Fibroblast of peridontal ligament (primary cell): ENCODE measurements around the gene EPHB2.

Experiments
- DNase-seq: peaks from one replicate; pipeline ENCODE4 v3.0.0-alpha.2; 2010; ENCODE audit errors: extremely low read depth

The EPHB2 gene

DNA sequence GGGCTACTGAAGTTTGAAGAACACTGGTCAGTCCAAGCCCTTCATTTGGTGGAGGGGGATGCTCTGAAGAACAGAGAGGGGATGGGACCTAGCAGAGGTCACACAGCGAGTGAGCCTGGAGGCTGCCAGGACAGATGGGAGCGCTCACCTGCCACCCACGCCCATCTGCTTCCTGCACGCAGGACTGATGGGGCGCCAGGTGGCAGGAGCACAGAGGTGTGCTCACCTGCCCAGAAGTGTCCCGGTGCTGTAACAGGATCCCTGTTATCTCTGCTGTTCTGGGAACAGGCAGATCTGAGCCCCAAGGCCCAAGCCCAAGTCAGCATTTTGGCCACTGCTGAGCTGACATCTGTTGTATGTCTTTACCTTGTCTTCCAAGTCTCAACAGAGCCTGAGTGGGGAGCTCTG lies 40.5 kb downstream of the EPHB2 start:
- no peak for DNase-seq

DNA sequence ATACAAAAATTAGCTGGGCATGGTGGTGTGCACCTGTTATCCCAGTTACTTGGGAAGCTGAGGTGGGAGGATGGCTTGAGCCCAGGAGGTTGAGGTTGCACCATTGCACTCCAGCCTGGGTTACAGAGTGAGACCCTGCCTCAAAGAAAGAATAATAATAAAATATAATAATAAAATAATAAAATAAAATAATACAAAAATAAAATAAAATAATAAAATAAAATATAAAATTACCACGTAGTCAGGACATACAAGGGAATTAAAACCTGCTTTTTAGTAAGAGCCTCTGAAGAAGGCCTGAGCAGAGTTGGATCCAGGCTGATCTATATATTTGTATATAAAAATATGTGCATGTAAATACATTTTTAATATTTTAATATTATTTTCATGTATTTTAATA lies 41.7 kb downstream of the EPHB2 start:
- DNase-seq = no peak

DNA sequence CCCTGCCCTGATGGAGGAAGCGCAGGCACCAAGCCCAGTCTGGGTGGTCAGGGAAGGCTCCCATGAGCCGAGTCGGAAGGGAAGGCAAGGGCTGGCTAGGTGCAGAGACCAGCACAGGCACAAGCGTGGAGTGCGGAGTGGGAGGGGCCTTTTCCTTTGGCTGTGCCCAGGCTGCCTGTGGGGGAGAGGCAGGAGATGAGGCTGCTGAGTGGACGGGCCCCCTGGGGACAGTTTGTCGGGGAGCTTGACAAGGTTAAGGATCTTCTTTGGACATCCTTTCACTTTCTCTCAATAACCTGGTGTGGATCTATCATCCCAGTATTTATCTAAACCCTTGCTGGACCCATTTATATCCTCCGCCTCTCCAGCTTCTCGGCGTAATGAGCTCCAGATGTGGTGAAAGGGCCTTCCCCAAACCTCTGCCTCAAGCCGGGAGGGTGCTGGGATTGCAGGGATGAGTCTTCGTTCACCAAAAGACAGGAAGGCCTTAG lies 42.9 kb downstream of the EPHB2 start:
- peak; percentile 90 for DNase-seq

DNA sequence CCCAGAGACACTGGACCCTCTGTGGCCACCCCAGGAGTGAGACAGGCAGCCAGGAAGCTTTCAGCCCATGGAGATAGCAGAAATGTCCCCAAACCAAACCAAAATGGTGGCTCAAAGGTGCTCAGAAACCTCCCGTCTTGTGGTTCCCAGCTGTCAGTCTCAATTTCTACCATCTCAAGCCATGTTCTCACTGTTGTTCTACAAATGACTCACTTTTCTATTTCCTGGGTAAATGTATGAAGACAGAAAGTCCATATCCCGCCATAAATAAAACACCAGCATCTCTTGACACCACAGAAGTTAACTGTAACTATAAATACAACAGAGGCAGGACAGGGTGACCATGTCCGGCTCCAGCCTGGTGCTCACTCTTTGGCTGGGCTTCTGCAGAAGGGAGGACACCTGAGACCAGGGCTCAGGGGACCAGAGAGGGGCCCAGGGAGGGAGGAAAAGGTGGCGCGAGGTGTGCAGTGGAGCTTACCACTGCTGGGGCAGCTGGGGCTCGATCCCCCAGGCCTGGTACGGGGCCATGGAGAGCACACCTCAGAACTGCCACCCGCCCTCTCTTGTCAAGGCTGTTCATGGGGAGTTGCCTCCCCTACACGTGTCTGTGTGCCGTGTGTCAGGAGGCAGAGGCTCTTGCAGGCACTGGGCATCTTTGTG lies 43.6 kb downstream of the EPHB2 start:
- DNase-seq = no peak

DNA sequence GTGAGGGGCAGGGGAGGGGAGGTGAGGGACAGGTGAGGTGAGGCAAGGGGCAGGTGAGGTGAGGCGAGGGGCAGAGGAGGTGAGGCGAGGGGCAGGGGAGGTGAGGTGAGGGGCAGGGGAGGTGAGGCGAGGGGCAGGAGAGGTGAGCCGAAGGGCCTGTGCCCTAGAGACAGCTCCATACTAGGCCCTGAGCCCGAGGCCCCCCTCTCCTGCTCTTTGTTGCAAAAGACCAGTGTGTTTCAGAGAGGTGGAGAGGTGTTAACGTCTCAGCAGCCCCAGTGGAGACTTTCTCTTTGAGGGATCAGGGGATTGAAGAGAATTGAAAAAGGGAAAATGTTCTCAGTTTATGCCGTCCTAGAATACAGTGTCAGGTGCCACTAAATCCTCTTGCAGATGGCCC lies 44.2 kb downstream of the EPHB2 start:
- no peak for DNase-seq

DNA sequence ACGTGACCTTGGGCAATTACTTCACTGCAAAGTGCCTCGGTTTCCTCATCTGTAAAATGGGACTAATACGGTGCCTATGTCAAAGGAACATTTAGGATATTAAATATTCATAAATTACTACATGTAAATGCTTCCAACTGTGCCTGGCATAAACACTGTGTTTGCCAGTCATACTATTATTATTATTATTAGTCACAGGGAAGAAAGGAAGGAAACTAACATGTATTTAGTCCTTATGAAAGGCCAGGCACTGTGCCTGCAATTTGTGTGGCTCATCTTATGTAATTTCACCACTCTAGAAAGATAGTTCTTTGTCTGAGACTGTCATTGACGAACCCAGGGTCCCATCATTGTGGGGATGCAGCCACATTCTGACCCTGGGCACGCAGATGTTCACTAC lies 45.0 kb downstream of the EPHB2 start:
- no peak for DNase-seq

DNA sequence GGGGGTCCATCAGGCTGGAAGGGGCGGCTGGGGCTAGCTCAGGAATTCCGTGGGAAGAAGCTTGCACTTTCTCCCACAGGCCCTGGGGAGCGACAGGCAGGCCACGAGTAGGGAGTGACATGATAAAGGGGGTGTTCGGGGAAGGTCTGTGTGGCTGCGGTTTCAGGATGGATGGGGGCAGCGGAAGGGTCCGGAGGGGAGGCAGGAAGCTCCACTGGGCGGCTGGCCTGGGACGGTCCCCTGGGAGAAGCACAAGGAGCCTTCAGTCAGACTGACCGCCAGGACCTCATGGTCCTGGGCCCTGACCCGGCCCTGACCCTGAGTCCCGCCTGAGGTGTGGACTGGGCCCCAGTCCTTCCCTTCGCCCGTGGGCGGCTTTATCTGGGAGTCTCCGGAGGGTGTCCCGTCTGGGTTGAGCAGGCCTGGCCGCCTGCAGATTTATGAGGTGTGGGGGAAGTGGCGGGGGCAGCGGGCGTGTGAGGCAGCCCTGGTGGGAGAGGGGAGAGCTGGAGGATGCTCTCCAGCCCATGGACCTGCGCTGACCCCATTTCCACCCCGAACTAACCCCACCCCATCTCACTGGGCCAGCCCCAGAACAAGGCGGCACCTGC lies 45.6 kb downstream of the EPHB2 start:
- no peak for DNase-seq

DNA sequence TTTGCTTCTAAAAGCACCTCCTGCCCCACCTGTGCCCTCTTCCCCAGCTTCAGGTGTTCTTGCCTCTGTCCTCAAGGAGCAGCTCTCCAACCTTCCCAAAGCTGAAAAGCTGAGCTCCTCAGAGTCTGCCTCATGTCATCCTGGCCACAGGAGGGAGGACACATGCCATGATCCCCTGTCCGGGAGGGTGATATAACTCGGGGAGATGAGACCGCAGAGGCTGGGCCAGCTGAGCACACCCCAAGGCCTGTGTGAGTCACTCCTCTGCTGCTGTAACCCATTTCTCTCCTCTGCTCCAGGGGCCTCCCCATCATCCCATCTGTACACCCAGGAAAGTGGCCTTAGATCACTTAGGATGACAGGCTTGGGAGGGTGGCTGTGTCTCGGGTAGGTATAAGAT lies 49.8 kb downstream of the EPHB2 start:
- DNase-seq = no peak

DNA sequence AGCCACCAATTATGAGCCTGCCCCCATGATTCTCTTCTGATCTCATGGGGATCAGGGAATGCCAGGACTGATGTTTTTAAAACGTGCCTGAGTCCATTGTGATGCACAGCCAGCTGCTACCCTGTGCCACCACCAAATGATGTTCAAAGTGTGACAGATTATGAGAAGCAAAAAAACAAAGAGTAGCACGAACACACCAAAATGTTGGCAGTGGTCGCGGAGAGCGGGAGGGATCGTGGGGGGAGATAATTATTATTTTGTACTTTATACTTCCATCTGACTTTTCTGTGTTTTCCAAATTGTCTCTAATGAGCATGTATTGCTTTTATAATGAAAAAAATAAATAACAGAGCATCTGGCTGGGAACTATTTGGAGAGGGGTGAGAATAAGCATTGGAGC lies 50.5 kb downstream of the EPHB2 start:
- no peak for DNase-seq

DNA sequence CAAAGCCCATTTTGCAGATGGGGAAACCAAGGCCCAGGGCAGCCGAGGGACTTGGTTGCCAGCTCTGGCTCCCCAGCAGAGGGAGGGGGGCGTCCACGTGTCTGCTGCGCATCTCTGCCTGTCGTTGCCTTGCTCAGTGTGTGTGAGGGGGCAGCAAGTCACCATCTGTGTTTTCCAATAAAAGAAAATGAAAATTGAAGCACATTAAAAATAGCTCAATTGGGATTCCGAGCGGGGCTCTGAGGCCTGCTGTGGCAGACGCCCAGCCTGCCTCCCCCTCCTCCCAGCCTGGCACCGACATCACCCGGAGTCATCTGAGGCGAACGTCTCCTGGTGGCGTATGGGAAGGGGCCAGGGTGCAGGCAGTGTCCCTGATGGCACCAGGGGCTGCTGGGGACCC lies 51.2 kb downstream of the EPHB2 start:
- DNase-seq = no peak

DNA sequence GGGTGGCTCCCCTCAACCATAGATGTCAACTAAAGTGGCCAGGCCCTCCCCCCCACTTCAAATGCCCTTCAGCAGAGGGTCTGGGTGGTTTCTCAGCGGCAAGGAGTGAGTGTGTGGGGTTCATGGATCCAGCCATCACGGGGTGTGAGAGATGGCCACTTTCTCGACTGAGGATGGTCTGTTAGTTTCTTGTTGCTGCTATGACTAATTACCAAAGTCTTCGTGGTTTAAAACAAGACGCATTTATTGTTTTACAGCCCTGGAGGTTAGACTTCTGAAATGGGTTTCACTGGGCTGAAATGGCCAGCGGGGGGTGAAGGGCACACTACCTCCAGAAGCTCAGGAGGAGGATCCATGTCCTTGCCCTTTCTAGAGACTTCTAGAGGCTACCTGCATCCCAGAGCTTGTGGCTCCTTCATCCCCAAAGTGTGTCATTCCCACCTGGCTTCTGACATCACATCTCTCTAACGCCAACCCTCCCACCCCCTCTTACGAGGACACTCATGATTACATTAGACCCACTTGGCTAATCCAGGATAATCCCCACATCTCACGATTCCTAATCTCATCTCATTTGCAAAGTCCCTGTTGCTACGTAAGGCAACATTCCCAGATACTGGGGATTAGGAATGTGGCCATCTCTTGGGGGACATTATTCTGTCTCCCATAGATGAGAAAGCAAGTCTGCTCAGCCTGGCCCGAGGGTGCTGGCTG lies 53.0 kb downstream of the EPHB2 start:
- no peak for DNase-seq

DNA sequence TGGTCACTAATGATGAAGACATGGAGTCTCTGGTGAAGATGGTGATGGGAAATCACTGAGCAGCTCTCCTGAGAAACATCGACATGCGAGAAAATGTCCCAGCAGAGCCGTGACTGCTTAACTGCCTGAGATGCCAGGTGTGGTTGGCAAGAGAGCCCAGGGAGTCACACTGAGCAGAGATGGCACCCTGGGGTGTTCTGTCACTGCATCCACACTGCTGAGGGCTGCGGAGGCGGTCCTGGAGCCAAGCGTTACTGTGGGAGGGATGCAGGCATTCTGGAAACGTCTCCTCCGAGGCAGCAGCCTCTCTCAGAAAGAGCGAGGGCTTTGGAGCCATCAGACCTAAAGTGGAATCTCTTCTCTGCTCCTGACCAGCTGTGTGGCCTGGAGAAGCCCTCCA lies 57.2 kb downstream of the EPHB2 start:
- no peak for DNase-seq

DNA sequence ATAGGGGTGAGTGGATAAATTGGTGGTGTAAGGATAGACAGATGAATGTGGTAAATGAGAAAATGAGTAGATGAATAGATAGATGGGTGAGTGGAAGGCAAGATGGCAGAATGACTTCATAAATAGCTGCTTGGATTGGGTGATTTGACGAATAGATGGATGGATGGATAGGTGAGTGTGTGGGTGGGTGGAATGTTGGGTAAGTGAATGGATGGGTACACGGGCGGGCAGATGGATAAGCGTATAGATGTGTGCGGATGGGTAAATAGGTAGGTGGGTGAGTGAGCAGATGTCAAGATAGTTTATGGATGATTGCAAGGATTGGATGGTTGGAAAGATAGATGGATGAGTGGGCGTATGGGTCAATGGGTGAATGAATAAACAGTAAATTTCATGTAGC lies 59.3 kb downstream of the EPHB2 start:
- DNase-seq = no peak

DNA sequence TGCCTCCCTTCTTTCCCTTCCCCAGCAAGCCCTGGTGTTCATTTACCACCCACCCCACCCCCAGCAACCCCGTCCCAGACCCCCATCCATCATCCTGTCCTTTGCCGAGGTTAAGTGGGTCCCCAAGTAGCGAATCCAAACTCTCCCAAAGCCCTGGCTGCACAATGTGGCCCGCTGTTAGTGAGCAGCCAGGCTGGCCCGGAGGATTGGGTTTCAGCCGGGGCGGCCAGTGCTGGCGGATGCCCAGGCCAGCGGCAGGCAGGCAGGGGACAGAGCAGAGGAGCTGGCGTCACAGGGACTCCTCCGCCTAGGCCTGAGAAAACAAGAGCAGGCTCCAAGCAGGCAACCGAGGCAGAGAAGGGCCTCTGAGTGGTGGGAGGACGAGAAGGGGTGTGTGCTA lies 61.4 kb downstream of the EPHB2 start:
- DNase-seq = no peak

DNA sequence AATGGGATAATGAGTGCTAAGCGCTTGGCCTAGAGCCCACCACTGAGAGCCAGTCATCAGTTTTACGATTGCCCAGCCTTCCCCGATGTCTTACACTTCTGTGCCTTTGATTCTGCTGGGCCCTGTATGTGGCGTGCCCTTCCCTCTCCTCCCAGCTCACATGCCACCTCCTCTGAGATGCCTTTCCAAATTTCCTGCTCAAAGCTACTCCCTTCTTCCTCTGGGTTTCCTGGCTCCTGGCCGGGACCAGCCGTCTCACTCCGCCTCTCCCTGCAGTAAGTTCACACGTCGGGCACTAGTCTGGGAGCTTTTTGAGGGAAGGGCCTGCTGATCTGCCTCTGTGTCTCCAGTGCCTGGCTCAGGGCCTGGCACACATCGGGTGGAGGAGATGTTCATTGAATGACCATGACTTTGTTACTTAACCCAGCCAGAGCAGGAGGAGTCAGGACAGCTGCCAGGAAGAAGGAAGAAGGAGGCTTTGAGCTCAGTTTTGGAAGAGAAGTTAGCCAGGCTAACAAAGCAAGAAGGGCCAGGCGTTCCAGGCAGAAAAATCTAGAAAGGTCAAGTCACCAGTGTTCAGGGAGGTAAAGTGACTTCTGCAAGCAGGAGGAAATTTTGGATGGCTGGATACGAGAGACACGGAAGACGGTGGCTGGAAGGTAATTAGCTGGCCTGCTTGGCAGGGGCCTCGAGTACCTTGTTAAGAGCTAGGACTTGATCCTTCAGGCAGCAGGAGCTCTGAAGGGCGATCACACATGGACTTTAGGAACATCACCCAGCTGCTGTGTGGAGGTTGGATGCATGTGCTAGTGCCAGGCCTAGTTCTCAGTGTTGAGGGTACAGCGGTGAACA lies 63.6 kb downstream of the EPHB2 start:
- peak; percentile 82 for DNase-seq

DNA sequence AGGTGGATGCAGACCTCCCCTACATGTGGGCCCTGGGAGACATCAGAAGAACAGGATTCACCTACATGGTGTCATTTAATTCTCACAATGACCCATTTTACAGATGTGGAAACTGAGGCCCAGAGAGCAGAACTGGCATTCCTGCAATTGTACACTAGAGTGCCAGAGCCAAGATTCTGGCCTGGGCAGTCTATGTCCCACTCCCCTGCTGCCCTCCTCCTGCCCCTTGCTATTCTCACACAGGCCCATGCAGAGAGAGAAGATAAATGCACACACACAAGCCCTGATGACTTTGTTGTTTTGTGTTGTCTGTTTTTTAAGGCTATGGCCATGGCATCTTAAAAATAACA lies 64.2 kb downstream of the EPHB2 start:
- DNase-seq = no peak

DNA sequence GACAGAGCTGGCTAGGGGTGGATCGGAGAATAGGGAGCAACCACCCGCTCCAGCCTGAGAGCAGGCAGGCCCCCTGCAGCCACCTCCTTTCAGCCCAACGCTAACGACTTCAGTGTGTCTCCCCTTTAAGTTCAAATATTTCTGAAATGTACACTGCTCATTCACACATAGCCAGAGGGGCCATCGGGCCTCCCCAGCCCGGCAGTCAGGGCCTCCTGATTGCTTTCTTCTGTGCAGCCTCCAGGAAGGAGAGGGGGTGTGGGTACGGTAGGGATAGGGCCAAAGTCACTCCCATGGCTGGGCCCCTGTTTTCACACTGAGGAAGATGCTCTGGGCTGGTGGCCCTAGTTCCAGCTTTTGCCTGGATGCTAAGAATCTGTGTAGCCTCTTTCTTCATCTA lies 64.8 kb downstream of the EPHB2 start:
- no peak for DNase-seq

DNA sequence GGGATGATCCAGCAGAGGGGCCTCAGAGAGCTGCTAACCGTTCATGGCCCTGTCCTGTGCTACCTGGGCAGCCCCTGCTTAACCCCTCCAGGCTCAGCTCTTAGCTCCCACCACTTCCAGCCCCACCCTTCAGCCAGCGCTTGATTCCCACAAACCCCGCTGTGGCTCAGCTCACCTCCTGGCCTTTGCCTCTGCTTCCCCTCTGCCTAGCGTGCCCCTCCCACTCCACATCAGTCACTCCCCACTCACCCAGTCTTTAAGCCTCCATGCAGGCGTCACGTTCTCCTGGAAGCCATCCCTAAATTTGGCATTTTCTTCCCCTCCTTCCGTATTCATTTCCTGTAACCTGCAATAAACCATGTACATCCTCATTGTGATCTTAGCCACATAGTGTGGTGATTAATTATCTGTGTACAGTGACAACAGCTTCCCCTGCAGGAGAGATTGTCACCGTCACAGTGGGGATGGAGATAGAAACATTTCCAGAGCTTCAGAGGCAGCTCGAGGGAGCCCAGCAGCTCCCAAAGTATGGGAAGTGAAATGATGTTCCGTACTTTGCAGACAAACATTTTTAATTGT lies 65.5 kb downstream of the EPHB2 start:
- no peak for DNase-seq

DNA sequence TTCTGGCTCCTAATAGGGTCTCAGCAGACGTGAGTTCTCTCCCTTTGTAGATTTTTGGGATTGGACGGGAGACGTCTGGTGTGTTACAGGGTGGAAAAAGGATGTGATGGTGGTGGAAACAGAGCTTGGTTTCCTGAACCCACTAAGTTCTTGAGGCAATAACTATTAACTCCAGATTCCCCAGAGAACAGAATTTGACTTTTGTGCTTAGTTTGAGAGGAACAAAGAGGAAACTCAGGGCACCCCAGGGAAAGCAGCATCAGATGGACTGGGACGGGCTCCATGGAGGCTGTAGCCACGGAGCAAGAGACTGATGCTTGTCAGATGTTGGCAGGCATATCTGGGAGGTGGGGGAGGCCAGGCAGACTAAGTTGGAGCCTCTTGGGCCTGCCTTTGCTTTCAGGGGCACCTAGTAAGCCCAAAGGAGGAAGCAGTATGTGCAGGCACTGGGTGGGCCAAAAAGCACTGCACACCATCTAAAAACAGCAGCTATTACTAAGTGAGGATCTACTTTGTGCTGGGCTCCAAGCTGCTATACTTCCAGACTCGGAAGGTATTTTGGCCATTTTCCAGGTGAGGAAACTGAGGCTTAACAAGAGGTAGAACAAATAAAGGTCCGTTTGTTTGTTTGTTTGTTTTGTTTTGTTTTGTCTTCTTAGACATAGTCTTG lies 66.9 kb downstream of the EPHB2 start:
- no peak for DNase-seq

DNA sequence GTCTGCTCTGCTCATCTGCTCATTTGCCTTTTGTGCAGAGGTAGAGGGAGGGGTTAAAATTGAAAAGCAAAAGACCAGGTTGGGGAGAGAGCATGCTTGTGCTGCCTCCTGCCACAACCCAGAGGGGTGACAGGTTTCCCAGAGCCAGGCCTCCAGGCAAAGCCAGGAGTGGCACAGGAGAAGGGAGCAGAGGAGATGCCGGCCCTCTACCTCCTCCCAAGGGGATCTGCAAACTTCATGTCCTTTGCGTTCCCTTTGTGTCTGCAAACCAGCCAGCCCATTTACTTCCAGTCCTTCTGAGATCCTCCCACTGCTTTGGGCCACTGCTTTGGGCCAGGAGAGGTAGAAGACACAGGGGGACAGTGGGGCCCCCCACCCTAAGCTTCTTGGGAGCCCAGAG lies 67.8 kb downstream of the EPHB2 start:
- DNase-seq = no peak

DNA sequence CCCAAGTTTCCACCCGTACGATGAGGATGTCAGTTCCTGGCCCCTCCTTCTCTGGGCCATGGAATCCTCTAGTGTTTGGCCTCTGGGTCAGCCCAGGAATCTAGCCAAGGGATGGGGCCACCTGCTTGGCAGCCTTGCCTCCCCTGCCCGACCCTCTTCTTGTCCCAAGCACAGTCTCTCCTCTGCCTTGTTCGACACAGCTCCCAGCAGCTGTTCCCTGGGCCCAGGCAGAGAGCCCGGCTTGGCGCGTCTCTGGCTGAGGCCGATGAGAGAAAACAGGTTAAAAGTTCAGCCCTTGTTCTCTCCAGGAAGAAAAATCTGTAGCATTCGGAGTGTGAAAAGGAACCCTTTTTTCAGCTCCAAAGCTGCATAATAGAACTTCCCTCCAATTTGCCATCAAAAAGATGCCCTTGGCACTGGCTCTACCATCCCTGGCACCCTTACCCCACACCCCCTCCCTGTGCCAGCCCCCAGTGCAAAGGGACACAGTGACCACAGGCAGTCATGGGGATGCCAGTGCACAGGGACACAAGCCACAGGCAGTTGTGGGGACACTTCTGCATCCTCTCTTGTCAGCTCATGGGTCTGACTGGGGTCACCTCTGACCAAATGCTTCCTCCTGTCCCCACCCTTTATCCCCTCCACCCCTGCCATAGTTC lies 68.4 kb downstream of the EPHB2 start:
- no peak for DNase-seq
